Renal pelvis (tissue), 12 donors: Measurements from ENCODE around the gene GPR45. TPM values are rescaled to one million over a fixed set of nuclear protein-coding genes. Genes with fewer than 3 reads are reported as not detected.
A peak's percentile ranks its signal among the peaks of the same experiment; 100 is the strongest.
"Not testable (repeated sequence)": the region's sequence is repeated elsewhere in the genome, so short reads cannot be mapped to it uniquely, and the experiment has no call there.

Experiments
- DNase-seq: peaks from one replicate; pipeline ENCODE4 v3.0.0-alpha.2; 2013
- long read RNA-seq, 16 experiments: transcript quantifications; one replicate each; lab custom pipeline, GENCODE V29; 2026
- polyA plus RNA-seq, 3 donors: library from polyadenylated mRNA; unstranded; fragments of 120-200 nt; gene quantifications; one replicate each; pipeline ENCODE4 v1.2.1, GENCODE V29; 2013; ENCODE audit not compliant: insufficient read length in 3 of 3

The GPR45 gene, protein sequence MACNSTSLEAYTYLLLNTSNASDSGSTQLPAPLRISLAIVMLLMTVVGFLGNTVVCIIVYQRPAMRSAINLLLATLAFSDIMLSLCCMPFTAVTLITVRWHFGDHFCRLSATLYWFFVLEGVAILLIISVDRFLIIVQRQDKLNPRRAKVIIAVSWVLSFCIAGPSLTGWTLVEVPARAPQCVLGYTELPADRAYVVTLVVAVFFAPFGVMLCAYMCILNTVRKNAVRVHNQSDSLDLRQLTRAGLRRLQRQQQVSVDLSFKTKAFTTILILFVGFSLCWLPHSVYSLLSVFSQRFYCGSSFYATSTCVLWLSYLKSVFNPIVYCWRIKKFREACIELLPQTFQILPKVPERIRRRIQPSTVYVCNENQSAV
- polyA plus RNA-seq, result under 1 TPM in 2 of 3 donors, not detected in 1; 0.09 to 0.22 TPM
- long read RNA-seq, donor 1, result 0 reads
- long read RNA-seq, donor 2, result 0 reads
- long read RNA-seq, donor 3, result 0 reads
- long read RNA-seq, donor 4, result 0 reads
- long read RNA-seq, donor 5, result 0 reads
- long read RNA-seq, donor 6, result 0 reads
- long read RNA-seq, donor 7, result 0 reads
- long read RNA-seq, donor 8, result 0 reads
- long read RNA-seq, donor 9, result 0 reads
- long read RNA-seq, donor 10, result 0 reads
- long read RNA-seq, donor 11, result 0 reads
- long read RNA-seq, donor 12, result 0 reads
- long read RNA-seq, donor 13, partial matches to known transcripts, result 7 of 7 reads
- long read RNA-seq, donor 13, other reads (novel, unspliced or antisense), result 0 of 7 reads
- long read RNA-seq, donor 14, result 0 reads
- long read RNA-seq, donor 15, result 0 reads
- long read RNA-seq, donor 16, result 0 reads

- DNase-seq, result no peak
Observed at GRCh38 chr2:105241443-105241842, at the start of gene GPR45. TSS of gene GPR45 (plus strand) at chr2:105241743. CDS start at chr2:105241859, 116 bp downstream.

- no peak for DNase-seq
Observed at GRCh38 chr2:105194022-105194675, 47.4 kb upstream of the GPR45 start.

DNA sequence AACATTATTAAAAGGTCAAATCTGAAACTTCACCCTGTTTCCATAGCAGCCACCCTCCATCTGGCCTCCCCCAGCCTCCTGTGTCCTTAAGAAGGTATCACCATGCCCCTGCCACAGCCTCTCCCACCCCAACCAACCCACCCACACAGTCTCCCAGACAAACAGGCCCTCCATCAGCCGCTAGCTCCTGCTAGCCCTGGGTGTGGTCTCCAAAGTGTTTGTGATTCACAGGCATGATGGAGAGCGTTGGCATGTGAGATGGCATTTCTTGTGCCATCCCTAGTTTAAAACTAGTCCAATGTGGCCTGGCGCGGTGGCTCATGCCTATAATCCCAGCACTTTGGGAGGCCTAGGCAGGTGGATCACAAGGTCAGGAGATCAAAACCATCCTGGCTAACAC lies 44.9 kb upstream of the GPR45 start:
- no peak for DNase-seq

- DNase-seq, result no peak
Observed at GRCh38 chr2:105215586-105216192, 25.9 kb upstream of the GPR45 start.

- DNase-seq, result no peak
Observed at GRCh38 chr2:105220604-105221003, 20.9 kb upstream of the GPR45 start.

GRCh38 chr2:105224444-105224843 lies 17.1 kb upstream of the GPR45 start:
- no peak for DNase-seq

DNA sequence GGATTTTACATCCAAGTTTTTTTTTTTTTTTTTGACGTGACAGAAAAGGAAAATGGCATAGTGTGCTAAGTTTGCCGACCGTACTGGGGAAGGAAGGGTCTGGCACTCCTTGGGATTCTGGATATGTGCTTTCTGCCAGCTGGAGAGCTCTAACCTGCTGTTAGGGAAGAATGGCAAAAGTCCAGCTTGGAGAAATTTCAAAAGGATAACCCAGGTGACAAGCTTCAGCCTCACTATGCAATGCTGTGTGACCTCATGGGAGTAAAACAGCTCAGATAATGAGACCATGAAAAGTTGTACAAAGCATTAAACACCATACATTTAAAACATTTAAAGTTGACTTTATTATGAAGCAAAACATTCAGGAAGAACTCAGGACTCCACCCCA lies 10.3 kb upstream of the GPR45 start:
- DNase-seq, result no peak

DNA sequence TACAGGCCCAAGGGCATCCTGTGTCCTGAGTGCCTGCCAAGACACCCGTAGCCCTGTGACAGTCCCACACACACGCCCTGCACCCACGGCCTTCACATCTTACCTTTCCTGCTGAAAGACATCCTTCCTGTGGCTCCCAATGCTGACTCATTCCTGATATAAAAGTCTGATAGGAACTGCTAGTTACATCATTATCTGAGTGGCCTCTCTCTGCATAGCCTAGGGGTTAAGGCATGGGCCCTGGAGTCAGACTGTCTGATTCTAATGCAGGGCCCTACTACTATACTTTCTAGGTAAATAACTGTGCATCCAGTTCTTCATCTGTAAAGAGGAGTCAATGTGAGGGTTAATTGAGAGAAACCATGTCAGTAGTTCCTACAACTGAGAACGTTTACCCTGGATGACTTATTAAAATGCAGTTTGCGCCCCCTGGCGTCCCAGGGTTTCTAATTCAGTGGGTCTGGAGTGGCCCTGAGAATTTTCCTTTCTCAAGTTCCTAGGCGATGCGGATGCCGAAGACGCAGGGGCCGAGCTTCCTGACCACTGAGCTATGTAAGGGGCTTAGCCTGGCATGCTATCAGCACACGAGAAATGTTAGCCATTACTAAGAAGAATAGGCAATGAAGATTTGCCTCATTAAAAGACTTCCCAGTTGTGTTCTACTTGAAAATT lies 6.0 kb upstream of the GPR45 start:
- DNase-seq, result peak; percentile 88

GRCh38 chr2:105236060-105236424 lies 5.5 kb upstream of the GPR45 start:
- DNase-seq, result no peak

DNA sequence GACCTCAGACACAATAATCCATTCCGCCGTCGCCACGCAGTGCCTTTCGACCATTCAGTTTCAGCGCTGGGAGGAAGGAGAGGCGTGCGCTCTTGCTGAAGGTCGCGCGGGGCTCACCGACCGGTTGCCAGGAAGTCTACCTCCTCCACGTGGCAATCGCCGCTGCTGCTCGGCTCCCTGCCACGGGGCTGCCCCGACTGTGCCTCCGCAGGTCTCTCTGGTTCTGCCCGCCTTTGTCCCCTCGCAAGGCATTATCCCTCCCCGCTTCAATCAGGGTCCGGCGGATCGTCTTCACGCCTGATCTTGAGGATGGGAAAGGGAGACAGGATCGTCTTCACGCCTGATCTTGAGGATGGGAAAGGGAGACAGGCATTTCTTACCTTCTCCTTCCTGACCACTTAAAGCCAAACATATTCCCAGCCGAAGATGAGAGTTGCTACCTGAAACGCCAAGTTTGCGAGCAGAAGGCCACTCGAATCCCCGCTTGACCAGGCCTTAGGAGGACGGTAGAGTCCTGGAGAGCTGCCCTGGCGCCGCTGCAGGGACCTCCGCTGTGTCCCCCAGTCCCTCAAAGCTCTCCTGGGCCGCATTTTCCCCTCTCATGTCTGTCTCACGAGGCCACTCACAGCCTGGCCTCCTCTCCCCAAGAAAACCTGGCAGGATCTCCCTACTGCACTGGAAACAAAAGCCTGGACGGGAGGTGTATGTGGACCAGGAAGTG lies 4.3 kb upstream of the GPR45 start:
- DNase-seq, result no peak

DNA sequence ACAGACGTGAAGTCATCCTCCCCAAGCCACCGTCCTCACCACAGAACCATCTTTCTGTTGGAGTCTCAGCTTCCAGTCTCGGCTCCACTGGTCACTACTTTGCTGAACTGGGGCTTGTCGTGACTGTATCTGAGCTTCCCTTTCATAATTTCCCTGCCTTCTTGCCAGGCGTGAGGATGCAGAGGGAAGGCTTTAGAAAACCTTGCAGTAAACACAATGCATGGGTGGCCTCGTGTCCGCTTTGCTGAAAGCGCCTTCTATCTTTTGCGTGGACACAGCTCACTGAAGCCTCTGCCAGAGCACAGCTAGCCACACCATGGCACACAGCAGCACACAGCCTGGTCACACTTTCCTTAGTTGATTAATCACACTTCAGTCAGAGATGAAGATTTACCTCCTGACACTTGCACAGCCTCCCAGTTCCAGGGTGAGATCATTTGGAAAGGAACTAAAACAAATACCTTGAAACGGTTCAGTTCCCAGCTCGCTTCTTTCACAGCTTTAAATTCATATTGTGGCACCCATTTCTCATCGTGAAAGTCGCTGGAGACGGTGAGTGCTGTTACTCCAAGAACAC lies 2.8 kb upstream of the GPR45 start:
- DNase-seq, result no peak

GRCh38 chr2:105239924-105240323 lies 1.6 kb upstream of the GPR45 start:
- DNase-seq, result no peak

GRCh38 chr2:105242286-105242993 lies 897 bp downstream of the GPR45 start:
- DNase-seq, result no peak

DNA sequence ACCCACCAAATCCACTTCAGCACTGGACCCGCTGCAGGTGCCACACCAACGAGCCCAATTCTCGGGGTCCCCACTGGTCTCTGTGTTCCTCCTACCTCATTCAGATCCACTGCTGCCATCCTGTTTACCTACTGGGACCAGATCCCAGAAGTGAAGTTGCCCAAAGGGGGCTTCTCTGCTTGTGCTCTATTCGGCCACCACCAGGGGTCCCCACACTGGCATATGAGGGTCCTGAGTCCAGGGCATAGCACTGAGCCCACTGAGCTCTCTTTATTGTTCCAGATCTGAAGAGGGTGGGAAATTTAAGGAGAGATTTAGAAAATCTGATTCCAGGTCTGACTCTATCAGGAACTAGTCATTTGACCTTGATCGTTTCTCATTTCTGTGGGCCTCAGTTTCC lies 2.4 kb downstream of the GPR45 start:
- DNase-seq, result no peak

- no peak for DNase-seq
Observed at GRCh38 chr2:105244451-105244850, 2.9 kb downstream of the GPR45 start.

DNA sequence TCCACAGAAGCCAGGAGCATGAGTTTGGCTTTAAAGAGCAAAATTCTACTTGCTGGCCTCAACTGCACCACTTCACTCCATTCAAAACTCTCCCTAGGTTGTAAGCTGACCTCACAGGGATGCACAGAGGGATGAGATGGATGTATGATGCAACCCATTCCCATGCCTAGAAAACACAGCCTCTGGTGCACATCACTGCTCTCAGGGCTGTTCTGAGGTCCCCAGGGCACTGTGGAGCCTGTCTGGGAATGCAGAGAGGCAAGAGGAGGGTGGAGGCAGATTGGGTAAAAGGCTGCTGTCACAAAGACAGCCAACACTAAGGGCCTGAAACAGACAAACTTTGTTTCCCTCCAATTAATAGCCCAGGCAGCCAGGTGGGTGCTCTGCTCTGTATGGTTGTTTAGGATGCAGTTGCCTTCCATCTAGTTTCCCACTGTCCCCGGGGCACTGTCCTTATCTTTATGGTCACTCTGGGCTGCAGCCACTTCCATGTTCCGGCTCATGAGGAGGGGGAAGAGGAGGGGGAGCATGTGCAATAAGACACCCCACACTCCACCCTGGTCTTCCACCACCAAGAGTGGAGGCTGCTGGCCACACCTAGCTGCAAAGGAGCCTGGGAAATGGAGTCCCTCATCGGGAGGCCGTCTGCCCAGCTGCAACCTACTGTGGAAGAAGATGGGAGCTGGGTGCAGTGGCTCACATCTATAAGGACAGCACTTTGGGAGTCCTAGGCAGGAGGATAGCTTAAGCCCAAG lies 7.0 kb downstream of the GPR45 start:
- DNase-seq, result no peak

GRCh38 chr2:105249181-105249580 lies 7.6 kb downstream of the GPR45 start:
- DNase-seq, result no peak

DNA sequence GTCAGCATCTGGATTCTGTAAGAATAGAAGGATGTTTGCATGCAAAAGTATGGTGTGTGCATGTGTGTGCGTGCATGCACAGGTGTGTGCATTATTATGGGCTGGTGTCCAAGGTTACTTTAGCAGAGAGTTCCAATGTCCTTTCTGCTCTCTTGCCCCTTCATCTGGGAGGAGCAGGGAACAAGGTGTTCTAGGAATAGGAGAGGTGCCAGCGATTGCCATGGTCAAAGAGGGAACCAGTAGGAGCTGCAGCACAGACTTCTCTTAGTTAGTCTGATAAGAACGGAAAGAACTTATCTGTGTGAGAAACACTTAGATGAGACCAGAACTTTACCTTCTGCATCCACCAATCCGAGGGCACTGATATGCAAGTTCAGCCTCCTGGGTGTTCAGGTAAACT lies 8.3 kb downstream of the GPR45 start:
- DNase-seq, result no peak

GRCh38 chr2:105251016-105251648 lies 9.6 kb downstream of the GPR45 start:
- not testable (repeated sequence) for DNase-seq
